GM21528 (cell line): Measurements from ENCODE around the gene SNAP47.
A peak's percentile ranks its signal among the peaks of the same experiment; 100 is the strongest.

ENCODE experiments used
- ATAC-seq: cut with Tn5 transposase; IDR thresholded peaks from one replicate; pipeline ENCODE4 v1.9.1; 2021; ENCODE audit warnings: mild to moderate bottlenecking, moderate library complexity; ENCODE audit not compliant: unreplicated experiment, low FRiP score

Gene SNAP47

DNA sequence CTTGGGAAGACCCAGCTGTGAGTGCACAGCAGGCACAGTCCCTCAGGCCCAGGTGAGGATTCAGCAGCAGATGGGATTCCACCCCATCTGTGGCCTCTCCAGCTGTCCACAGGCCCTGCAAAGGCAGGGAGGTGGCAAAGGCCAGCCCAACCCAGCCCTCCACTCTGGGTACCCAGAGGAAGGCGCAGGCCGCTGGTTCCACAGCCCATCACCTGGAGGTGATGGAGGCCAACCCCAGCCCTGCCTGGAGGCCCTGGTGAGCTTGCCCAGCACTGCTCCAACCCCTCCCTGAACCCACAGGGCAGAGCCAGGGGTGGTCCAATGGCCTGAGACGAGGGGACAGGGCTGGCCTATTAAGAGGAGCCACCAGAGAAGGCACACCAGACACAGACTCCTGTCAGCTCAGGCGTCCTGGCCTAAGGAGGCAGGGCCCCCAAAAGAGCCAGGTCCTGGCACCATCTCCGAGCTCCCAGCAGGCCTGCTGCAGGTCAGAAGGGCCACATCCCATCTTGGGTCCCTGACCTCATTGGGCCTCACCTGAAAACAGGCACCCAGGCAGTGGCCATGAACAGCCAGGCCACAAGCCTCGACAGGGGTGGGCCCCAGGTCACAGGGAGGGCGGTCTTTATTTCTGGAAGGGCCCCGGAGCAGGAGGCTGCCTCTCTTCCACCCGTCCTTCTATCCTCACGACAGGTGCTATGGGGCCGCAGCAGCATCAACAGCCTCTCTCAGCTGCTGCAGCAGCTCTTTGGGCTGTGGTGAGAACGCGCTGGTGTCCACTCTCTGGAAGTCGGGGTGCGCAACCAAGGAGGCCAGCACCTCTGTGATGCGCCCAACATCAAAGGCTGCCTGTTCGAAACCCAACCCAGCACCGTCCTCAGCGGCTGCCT lies 3.3 kb upstream of the SNAP47 start:
- no peak for ATAC-seq

DNA sequence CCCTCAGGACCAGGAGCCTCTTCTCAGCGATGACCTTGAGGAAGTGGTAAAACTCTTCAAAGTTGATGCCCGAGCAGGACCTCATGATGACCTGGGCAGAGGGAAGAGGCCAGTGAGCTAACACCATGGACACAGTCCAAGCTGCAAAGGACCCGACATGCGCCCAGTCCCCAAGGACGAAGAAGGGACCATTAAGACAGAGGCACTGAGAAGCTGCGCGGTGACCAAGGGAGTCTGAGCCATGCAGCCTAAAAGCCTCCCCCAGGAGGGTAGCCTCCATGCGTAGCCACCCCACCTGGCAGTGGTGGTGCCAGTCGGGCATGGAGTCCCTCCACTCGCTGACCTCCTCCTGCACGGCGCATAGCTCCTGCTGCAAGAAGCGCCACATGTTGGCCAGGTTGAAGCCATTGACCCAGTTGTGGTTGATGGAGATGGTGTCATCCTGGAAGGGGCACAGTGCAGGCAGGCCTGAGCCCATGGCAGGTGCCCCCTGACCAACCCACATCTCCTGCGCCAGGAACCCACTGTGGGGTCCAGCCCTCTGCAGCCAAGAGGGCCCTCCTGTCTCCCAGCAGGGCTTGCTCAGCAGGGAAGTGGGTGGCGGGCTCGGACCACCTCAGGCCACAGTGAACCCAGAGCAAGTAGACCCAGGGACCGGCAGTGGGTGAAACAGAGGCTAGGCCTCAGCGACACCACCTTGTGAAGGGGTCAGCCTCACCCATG lies 2.5 kb upstream of the SNAP47 start:
- no peak for ATAC-seq

DNA sequence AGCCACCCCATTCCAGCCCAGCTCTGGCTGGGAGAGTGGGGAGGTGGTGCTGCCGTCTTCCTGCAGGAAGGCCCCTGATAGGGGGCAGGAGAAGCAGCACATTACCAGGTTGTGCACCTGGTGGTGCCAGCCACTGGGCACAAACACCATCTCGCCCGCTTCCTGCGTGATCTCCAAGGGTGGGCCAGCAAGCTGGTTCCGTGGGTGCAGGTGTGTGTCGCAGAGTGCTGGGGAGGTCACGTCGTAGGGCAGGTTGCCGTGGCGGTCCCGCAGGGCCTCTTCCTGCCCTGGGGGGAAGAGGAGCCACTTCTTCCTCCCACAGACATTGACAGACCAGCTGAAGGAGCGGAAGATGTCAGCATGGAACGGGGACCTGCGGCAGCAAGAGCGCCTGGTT lies 1.9 kb upstream of the SNAP47 start:
- ATAC-seq, result no peak

DNA sequence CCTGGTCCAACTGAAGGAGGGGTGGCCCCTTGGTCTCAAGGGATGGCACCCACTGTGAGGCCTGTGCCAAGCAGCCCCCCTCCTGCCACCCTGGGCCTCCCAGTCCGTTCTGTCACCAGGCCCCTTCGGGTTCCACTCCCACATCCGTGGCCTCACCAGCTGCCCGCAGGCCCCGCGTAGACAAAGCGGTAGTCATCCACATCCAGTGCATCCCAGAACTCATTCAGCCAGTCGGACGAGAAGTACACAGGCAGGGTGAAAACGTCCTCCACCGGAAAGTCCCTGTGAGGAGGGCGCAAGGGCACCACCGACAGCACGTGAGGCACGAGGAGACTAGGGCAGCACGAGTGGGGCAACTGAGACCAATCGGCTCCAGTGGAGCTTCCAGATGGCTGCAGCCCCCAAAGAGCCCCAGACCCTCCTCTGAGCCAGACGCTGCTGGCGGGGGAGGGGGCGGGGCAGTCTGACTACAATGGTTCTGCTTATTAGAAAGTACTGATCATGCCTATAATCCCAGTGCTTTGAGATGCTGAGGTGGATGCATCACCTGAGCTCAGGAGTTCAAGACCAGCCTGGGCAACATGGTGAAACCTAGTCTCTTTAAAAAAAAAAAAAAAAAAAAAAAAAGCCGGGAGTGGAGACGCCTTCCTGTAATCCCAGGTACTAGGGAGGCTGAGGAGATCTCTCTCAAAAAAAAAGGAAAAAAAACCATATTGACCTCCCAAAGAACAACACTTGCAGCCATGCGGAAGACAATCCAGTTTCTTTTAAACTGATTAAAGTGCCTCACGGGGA lies 1.3 kb upstream of the SNAP47 start:
- ATAC-seq, result no peak

DNA sequence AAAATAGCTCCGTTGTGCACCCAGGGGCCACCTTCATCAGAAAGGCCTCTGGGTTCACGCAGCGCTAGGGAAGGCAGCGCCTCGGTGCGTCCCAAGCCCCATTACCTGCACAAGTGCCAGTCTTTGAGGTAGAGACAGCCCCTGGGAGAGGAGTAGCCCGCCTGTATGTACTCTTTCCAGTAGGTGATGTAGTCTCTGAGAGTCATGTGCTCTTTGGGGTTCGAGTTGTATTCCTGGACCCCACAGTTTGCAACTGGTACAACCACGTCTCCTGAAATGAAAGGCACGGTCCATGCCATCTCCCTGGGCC lies 734 bp upstream of the SNAP47 start:
- peak; percentile 12 for ATAC-seq

DNA sequence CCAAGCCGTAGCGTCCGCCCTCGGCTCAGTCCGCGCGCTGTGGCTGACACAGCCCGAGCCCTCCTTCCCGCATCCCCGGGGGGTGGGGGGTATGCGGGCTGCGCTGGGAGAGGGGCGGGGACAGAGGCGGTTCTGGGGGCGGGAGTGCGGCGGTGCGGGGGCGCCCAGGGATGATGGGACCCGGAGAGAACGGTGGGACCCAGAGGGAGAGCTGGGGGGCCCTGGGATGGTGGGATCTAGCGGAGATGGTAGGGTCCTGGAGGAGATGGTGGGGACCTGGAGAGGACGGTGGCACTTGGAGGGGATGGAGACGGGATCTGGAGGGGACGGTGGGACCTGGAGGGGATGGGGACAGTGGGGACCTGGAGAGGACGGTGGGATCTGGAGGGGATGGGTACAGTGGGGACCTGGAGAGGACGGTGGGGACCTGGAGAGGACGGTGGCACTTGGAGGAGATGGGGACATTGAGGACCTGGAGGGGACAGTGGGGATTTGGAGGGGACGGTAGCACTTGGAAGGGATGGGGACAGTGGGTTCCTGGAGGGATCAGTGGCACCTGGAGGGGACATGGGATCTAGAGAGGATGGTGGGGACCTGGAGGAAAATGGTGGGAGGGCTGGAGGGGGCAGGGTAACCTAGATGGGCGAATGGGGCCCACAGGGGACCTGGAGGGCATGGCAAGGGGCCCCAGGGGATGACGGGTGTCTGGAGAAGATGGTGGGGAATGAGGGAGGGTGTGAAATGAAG lies 477 bp downstream of the SNAP47 start:
- ATAC-seq, result peak; percentile 40

DNA sequence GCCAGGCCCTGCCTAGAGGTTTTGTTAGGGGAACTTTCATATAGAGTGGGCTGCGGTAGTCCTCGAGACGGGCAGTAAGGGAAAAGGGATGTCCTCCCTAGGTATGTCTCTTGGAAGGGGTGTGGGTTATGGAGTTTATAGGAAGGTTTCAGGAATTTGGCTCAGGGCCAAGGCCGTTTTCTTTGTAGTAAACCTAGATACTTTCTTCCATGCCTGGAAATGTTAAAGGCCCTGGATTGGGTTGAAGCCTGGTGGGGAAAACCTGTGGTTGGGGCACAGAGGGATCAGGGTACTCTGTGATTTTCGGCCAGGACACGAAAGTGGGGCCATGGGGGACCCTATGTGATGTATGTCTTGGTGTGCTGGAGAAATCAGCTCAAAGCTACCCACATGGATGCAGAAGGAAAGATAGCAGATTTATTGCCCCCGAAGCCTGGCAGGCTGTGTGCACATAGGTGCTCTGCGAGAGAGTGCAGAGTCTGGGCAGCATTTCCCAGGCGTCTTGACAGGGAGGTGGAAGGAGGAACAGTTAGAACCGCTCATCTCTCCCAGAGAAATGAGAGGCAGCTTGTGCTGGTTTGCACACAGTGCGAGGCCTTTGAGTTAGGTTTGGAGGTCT lies 1.7 kb downstream of the SNAP47 start:
- ATAC-seq, result no peak

DNA sequence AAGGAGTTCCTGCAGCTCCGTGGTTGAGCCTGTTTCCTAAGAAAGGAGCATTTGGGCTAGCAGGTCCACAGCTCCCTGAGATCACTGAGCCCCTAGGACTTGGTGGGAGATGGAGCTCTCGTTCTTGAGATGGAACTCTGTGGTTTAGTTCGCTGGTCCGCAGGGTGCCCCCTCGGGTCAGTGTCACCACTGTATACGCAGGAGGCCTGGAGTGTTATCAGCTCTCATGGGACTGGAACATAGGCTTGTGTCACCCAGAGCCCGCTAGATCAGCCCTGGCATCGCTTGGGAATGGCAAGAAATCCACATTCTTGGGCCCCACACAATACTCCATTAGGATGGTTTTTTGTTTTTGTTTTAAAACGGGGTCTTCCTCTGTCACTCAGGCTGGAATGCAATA lies 3.6 kb downstream of the SNAP47 start:
- no peak for ATAC-seq

DNA sequence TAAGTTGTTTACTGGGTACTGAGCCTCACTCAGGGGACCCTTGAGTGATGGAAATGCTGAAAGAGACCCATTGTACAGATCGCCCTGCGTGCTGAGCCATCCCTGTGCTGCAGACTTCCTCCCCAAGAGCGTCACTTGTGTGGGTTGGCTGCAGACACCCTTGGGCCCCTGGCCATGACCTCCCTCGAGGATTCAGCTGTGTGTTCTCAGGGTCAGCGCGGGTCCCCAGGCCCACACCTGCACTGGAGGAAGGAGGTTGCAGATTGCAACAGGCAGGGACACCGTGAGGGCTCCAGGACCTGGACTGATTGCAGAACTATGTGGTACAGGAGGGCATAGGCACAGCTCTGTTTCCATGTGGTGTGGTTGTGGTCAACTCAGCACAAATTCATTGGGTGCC lies 4.4 kb downstream of the SNAP47 start:
- no peak for ATAC-seq

DNA sequence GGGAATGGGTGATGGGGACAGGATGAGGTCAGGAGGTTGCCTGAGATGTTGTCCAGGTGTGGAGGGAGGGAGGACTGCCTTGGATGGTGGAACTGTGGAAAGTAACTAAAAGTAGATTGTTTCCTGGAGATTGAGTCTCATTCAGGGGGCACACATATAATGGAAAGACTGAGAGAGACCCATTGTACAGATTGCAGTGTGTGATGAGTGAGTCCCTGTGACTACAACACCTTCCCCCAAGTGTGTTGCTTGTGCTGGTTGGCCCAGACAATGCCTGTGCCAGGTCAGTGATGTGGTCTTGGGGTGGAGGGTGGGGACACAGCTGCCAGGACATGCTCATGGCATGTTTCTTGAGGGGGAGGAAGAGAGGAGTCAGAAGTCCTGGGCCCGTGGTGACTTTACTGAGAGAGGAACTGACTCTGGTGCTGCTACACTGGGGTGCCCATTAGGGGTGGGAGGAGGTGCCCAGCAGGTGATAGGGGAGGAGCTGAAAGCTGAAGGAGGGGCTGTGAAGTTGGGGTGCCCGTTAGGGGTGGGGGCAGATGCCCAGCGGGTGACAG lies 5.2 kb downstream of the SNAP47 start:
- ATAC-seq, result no peak

DNA sequence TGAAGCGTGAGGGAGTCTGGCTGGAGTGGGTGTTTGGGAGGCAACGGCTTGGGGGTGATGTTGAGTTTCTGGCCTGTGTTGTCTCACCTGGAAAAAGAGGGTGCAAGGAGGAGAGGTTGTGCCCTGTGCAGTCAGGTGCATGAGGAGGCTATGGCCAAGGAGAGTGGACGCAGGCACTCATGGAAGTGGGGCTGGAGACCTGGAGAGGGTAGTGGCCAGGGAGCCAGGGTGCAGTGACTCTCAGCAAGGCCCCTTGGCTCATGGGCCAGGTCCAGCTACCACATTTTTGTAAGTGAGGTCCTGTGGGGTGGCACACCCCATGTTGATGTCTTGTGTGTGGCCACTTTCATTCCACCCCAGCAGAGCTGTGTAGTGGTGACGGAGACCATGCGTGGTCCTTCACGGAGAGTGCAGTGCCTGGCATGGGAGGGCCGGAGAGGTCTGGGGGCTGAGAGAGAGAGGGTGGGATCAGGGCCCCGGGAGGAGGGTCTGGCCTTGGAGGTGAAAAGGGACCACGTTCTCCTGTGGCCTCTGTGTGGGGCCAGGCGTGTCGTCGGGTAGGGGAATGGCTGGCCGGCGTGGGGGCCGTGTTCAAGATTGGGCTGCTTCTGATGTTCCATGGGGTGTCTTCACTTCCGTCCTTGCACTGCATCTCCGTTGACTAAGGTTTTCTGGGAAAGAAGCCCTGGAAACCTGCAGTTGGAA lies 6.1 kb downstream of the SNAP47 start:
- no peak for ATAC-seq

DNA sequence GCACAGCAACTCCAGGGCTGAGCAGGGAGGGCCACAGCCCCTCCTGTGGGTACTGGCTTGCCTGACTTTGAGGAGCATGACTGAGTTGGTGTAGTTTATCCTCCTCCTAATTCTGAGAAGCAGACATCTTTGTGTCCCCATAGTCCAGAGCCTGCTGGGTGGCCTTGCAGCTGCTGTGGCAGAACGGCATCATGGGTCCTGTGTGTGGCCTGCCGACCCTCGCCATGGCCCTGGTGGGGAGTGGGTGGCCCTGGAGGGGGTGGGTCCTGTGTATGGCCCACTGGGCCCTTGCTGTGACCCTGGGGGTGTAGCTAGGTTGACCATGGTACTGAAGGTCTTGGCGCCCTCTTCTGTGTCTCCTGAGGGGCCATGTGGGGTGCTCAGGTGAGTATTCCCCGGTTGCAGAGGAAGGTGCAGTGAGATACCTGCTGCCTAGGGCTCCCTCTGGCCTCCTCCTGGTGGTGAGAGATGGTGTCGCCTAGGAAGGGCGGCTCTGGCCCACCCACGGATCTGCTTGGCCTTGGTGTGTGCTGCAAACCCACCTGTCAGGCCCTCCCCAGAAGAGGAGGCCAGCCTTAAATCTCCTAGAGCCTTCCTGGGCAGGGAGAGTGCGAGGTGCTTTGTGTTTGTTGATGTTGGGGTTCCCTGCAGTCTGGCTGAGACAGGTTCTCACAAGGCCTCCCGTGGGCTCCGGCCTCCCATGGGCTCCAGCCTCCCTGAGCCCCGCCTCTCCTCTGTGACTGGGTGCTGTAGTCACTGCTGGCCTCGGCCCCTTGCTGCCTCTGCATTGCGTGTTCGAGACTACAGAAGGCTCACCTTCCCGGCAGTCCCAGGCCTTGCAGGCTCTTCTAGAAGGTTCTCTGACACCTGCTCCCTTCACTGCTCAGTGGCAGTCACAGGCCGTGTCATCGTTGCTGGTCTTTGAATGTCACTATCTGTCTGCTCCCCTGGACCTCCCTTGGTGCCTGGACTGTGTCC lies 7.8 kb downstream of the SNAP47 start:
- no peak for ATAC-seq

DNA sequence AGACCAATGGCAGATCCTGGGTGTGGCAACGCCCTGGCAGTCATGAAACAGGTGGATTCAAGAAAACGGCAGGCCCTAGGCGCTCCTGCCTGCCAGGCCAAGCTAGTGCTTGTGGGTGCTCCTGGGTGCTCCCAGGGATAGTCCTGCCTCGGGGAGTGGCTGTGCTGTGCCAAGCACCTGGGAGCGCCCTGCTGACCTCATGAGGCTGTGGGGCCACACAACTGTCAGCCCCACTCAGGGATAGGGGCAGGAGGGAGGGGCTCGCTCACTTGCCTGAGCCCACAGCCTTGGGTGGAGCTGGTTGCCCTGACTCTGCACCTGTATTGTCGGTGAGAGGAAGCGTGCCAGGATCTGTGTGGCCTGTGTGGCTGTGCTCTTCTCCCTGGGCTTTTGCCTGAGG lies 9.4 kb downstream of the SNAP47 start:
- ATAC-seq, result no peak

DNA sequence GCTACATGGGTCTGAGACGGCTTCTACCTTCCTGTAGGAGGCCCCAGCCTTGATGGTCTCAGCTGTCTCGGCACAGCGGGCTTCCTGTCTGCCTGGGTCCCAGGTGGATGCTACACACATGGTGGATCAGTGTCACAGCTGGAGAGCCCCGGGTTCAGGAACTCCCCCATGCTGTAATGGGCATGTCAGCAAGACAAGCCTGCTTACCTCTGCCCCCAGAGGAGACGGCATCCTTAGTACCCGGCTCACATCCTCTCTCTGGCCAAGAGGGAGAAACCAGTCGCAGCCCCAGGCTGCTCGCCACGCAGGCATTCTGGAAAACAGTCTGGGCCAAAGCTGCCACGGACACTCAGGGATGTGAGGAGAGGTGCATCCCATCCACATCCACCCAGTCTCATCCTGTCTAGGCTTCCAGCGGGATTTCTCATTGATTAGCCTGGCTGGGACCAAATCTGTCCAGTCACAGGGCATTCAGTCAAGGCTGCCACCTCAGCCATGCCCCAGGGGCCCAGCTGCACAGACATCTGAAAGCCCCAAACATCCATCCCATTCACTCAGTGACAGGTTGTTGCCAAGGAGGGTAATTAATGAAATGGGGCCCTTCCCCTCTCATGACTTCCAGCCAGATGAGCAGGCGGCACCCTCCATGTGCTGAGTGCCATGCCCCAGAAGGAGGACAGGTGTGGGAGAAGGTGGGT lies 10.5 kb downstream of the SNAP47 start:
- ATAC-seq, result no peak

DNA sequence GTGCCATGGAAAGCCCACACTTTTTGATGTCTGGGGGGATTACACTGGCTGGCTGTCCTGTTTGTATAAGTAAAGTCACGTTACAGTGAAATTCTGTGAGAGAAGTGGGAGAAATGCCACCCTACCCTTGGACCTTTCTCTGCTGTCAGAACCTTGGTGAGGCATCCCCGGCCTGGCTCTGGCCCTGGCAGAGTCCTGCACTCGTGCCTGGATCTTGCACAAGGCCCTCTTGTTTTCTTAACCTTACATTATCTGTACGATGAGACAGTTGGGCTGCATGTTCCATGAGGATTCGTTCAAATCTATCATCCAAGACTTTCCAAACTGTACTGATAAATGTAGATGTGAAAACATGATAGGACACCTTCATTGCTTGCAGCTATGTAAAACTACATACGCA lies 11.4 kb downstream of the SNAP47 start:
- ATAC-seq, result no peak

DNA sequence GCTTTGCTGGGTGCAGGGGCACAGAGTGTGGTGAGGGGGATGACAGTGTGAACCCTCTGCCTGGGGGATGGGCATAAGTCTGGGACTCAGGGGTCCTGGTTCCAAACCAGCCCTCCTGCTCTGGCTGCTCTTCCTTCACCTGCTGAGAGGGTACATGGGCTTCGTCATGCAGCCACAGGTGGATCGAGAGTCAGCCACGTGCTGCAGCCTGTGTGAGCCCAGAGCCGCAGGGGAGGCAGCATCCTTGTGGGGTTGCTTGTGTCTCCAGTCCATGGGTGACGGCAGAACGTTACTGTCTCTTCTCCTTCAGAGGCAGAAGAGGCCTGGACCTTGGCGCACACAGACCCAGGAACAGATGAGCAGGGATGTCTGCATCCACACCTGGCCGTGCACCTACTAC lies 12.1 kb downstream of the SNAP47 start:
- no peak for ATAC-seq

DNA sequence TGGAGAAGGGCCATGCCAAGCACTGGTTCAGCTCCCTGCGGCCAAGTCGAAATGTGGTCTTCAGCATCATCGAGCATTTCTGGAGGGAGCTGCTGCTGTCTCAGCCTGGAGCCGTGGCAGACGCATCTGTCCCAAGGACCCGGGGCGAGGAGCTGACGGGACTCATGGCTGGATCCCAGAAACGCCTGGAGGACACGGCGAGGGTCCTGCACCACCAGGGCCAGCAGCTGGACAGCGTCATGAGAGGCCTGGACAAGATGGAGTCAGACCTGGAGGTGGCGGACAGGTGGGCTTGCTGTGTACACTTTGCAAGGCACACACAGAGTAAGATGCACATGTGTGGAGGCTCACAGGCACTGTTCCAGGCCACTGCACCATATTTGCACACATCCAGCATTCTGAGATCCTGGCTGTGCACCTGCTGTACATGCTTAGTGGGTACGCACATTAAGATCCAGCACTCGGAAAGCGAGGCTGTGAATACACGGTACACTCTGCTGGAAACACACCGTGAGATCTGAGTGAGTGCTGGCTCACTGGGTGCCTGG lies 12.8 kb downstream of the SNAP47 start:
- no peak for ATAC-seq
